ENCODE measurements around the gene GDAP1L1. TPM values are rescaled to one million over a fixed set of nuclear protein-coding genes. Genes with fewer than 3 reads are reported as not detected.

GDAP1L1 gene
- total RNA-seq, 2 donors from 2014 or later, result not detected

- Mint-ChIP-seq H3K27ac (peak within 1 kb of the TSS; percentile 99), H3K4me1 (peaks cover 49% of the 10 kb centered on the region), H3K27me3 (no peaks in the 10 kb centered on the region), H3K36me3 (ENCODE audit: low read depth) (peaks cover 5% of the 10 kb centered on the region), H3K4me3 (peak within 1 kb of the TSS; percentile 97)
- DNase-seq (peak; percentile 98 to 99 (median 98)), ATAC-seq (peak; percentile 86)
- H3K9me3 ChIP-seq (ENCODE audit: control insufficient read depth, low read length, poor library complexity, severe bottlenecking), result no peaks in the 10 kb centered on the region
These were observed 36.5 kb upstream of the GDAP1L1 start, which contains the start of gene OSER1 for GRCh38 chr20:44210406-44211176. Gene OSER1, minus strand, starts transcription at chr20:44210771. Its CDS starts 3,814 bp downstream, at chr20:44206957.

- peak overlapping the region; percentile 97 for H3K4me3 Mint-ChIP-seq
- H3K27ac Mint-ChIP-seq, result peak overlapping the region; percentile 99
- peaks cover 55% of the 10 kb centered on the region for H3K4me1 Mint-ChIP-seq
- no peaks in the 10 kb centered on the region for H3K27me3 Mint-ChIP-seq
- no peak for ATAC-seq
- H3K9me3 ChIP-seq (ENCODE audit: control insufficient read depth, low read length, poor library complexity, severe bottlenecking), result no peaks in the 10 kb centered on the region
- DNase-seq, result no peak
- H3K36me3 Mint-ChIP-seq (ENCODE audit: low read depth), result peaks cover 5% of the 10 kb centered on the region
These were observed 35.7 kb upstream of the GDAP1L1 start for GRCh38 chr20:44211177-44212039.

GRCh38 chr20:44212792-44213191 lies 34.3 kb upstream of the GDAP1L1 start:
- Mint-ChIP-seq H3K4me1 (peaks cover 61% of the 10 kb centered on the region), H3K36me3 (ENCODE audit: low read depth) (peaks cover 5% of the 10 kb centered on the region), H3K27me3 (no peaks in the 10 kb centered on the region), H3K4me3 (no peak overlapping the region), H3K27ac (peak overlapping the region; percentile 99)
- ATAC-seq (no peak), DNase-seq (no peak)
- no peaks in the 10 kb centered on the region for H3K9me3 ChIP-seq (ENCODE audit: control insufficient read depth, low read length, poor library complexity, severe bottlenecking)

- peaks cover 62% of the 10 kb centered on the region for H3K4me1 Mint-ChIP-seq
- H3K9me3 ChIP-seq (ENCODE audit: control insufficient read depth, low read length, poor library complexity, severe bottlenecking), result no peaks in the 10 kb centered on the region
- peaks cover 7% of the 10 kb centered on the region for H3K36me3 Mint-ChIP-seq (ENCODE audit: low read depth)
- DNase-seq (peak; percentile 50 to 65 (median 56)), ATAC-seq (no peak)
- no peak overlapping the region for H3K4me3 Mint-ChIP-seq
- H3K27ac Mint-ChIP-seq, result peak overlapping the region; percentile 69
- H3K27me3 Mint-ChIP-seq, result no peaks in the 10 kb centered on the region
These were observed 32.0 kb upstream of the GDAP1L1 start for GRCh38 chr20:44215125-44215524.

GRCh38 chr20:44217342-44218092 lies 29.6 kb upstream of the GDAP1L1 start:
- peak overlapping the region; percentile 93 for H3K4me3 Mint-ChIP-seq
- peak; percentile 63 for ATAC-seq
- H3K27ac Mint-ChIP-seq, result peak overlapping the region; percentile 96
- peaks cover 9% of the 10 kb centered on the region for H3K36me3 Mint-ChIP-seq (ENCODE audit: low read depth)
- peak; percentile 57 to 65 (median 60) for DNase-seq
- peaks cover 55% of the 10 kb centered on the region for H3K4me1 Mint-ChIP-seq
- H3K27me3 Mint-ChIP-seq, result no peaks in the 10 kb centered on the region
- H3K9me3 ChIP-seq (ENCODE audit: control insufficient read depth, low read length, poor library complexity, severe bottlenecking), result no peaks in the 10 kb centered on the region

- Mint-ChIP-seq H3K4me1 (peaks cover 55% of the 10 kb centered on the region), H3K4me3 (peak overlapping the region; percentile 93), H3K36me3 (ENCODE audit: low read depth) (peaks cover 9% of the 10 kb centered on the region), H3K27me3 (no peaks in the 10 kb centered on the region), H3K27ac (peak overlapping the region; percentile 96)
- H3K9me3 ChIP-seq (ENCODE audit: control insufficient read depth, low read length, poor library complexity, severe bottlenecking), result no peaks in the 10 kb centered on the region
- DNase-seq (peak in 2 of 3 donors; percentile 23 to 34), ATAC-seq (peak; percentile 72)
These were observed 28.7 kb upstream of the GDAP1L1 start for GRCh38 chr20:44218446-44218845.

GRCh38 chr20:44219170-44219730 lies 27.9 kb upstream of the GDAP1L1 start:
- ATAC-seq (peak; percentile 20), DNase-seq (no peak)
- H3K27me3 Mint-ChIP-seq, result no peaks in the 10 kb centered on the region
- peak overlapping the region; percentile 96 for H3K27ac Mint-ChIP-seq
- peaks cover 53% of the 10 kb centered on the region for H3K4me1 Mint-ChIP-seq
- H3K9me3 ChIP-seq (ENCODE audit: control insufficient read depth, low read length, poor library complexity, severe bottlenecking), result no peaks in the 10 kb centered on the region
- H3K4me3 Mint-ChIP-seq, result peak overlapping the region; percentile 93
- peaks cover 9% of the 10 kb centered on the region for H3K36me3 Mint-ChIP-seq (ENCODE audit: low read depth)

GRCh38 chr20:44219791-44220190 lies 27.3 kb upstream of the GDAP1L1 start:
- Mint-ChIP-seq H3K27ac (peak overlapping the region; percentile 96), H3K4me1 (peaks cover 52% of the 10 kb centered on the region), H3K4me3 (peak overlapping the region; percentile 93), H3K36me3 (ENCODE audit: low read depth) (peaks cover 9% of the 10 kb centered on the region), H3K27me3 (no peaks in the 10 kb centered on the region)
- no peak for ATAC-seq
- H3K9me3 ChIP-seq (ENCODE audit: control insufficient read depth, low read length, poor library complexity, severe bottlenecking), result no peaks in the 10 kb centered on the region
- DNase-seq, result no peak

- ATAC-seq (no peak), DNase-seq (no peak)
- Mint-ChIP-seq H3K27ac (peak overlapping the region; percentile 96), H3K4me3 (no peak overlapping the region), H3K4me1 (peaks cover 40% of the 10 kb centered on the region), H3K36me3 (ENCODE audit: low read depth) (peaks cover 4% of the 10 kb centered on the region), H3K27me3 (no peaks in the 10 kb centered on the region)
- no peaks in the 10 kb centered on the region for H3K9me3 ChIP-seq (ENCODE audit: control insufficient read depth, low read length, poor library complexity, severe bottlenecking)
These were observed 25.6 kb upstream of the GDAP1L1 start for GRCh38 chr20:44221368-44221954.

- Mint-ChIP-seq H3K27ac (no peak overlapping the region), H3K36me3 (ENCODE audit: low read depth) (peaks cover 4% of the 10 kb centered on the region), H3K4me1 (peaks cover 35% of the 10 kb centered on the region), H3K4me3 (no peak overlapping the region), H3K27me3 (no peaks in the 10 kb centered on the region)
- no peak for ATAC-seq
- H3K9me3 ChIP-seq (ENCODE audit: control insufficient read depth, low read length, poor library complexity, severe bottlenecking), result no peaks in the 10 kb centered on the region
- DNase-seq, result no peak
These were observed 25.1 kb upstream of the GDAP1L1 start for GRCh38 chr20:44222027-44222426.

- ATAC-seq (no peak), DNase-seq (no peak)
- H3K27me3 Mint-ChIP-seq, result no peaks in the 10 kb centered on the region
- H3K4me1 Mint-ChIP-seq, result peaks cover 29% of the 10 kb centered on the region
- H3K36me3 Mint-ChIP-seq (ENCODE audit: low read depth), result peaks cover 4% of the 10 kb centered on the region
- H3K27ac Mint-ChIP-seq, result peak overlapping the region; percentile 63
- no peaks in the 10 kb centered on the region for H3K9me3 ChIP-seq (ENCODE audit: control insufficient read depth, low read length, poor library complexity, severe bottlenecking)
- no peak overlapping the region for H3K4me3 Mint-ChIP-seq
These were observed 24.3 kb upstream of the GDAP1L1 start for GRCh38 chr20:44222633-44223368.

GRCh38 chr20:44223721-44224120 lies 23.4 kb upstream of the GDAP1L1 start:
- peaks cover 4% of the 10 kb centered on the region for H3K36me3 Mint-ChIP-seq (ENCODE audit: low read depth)
- no peak overlapping the region for H3K4me3 Mint-ChIP-seq
- no peaks in the 10 kb centered on the region for H3K9me3 ChIP-seq (ENCODE audit: control insufficient read depth, low read length, poor library complexity, severe bottlenecking)
- DNase-seq, result no peak
- peaks cover 21% of the 10 kb centered on the region for H3K4me1 Mint-ChIP-seq
- H3K27ac Mint-ChIP-seq, result peak overlapping the region; percentile 63
- H3K27me3 Mint-ChIP-seq, result no peaks in the 10 kb centered on the region
- ATAC-seq, result no peak

All from T-helper 17 cell (primary cell).